Measurements from ENCODE around the gene CACNA1F.

DNA sequence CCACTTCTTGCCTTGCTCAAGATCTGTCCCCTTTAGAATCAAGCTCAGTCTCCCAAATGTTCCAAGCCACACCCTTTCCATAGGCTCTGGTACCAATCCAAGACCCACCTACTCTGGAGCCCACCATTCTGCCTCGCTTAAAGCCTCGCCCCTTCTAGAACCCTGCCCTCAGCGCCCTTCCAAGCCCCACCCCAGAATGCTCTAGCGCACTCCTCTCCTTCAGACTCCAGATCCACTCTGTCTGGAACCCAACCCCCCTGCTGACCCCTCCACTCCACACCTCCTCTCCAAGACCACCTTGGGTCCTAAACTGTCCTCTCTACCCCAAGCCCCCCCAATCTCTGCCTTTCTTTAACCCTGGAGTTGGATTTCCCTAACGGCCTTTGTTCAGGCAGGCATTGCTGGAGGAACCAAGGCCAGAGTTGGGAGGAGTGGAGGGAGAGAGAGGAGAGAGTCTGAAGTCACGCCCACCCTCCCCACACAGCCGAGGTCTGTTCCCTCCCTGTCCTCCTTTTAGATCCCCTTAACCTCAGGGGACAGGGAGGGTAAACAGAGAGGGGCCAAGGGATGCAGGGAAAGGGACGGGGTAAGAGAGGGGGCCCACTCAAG is 44.6 kb downstream of the CACNA1F start:
- TF ChIP-seq, protein P1, sequence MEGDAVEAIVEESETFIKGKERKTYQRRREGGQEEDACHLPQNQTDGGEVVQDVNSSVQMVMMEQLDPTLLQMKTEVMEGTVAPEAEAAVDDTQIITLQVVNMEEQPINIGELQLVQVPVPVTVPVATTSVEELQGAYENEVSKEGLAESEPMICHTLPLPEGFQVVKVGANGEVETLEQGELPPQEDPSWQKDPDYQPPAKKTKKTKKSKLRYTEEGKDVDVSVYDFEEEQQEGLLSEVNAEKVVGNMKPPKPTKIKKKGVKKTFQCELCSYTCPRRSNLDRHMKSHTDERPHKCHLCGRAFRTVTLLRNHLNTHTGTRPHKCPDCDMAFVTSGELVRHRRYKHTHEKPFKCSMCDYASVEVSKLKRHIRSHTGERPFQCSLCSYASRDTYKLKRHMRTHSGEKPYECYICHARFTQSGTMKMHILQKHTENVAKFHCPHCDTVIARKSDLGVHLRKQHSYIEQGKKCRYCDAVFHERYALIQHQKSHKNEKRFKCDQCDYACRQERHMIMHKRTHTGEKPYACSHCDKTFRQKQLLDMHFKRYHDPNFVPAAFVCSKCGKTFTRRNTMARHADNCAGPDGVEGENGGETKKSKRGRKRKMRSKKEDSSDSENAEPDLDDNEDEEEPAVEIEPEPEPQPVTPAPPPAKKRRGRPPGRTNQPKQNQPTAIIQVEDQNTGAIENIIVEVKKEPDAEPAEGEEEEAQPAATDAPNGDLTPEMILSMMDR (IDR thresholded peaks at IDR 0.05): no peak
- TF ChIP-seq EZH2phosphoT487 (IDR thresholded peaks at IDR 0.05): no peak
